ENCODE measurements around the gene MIDN.

DNA sequence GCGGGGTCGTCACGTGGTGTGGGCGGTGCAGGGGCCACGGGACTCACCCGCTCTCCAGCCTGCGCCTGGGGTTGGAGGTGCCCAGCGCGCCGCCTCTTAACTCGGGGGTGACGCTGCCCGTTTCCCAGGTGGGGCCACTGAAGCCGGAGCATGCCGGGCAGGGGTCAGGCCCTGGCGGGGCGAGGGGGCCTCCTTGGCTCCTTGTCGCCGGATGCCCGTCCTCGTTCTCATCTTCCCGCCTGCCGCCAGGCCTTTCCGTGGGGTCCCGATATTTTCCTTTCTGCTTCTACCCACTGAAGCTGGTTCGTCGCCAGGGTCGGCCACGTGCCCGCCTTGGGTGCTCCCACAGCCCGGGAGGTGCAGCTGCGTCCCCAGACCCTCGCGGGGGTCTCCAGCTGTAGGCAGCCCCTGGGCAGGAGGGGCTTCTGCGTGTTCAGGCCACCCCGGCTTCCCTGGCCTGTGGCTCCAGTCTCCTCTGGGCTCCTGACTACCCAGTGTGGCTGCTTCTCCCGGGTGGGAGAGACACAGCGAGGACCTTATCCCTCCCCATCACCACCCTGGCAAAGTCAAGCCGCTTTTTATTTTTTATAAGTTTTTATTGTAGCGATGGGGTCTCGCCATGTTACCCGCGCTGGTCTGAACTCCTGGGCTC is 27.7 kb downstream of the MIDN start:
- TF ChIP-seq CTCF (IDR thresholded peaks at IDR 0.05) (no peak), POLR2A (IDR thresholded peaks at IDR 0.05) (no peak)
